CD4-positive, alpha-beta T cell (primary cell): Measurements from ENCODE around the gene SLC38A5. TPM values are rescaled to one million over a fixed set of nuclear protein-coding genes. Genes with fewer than 3 reads are reported as not detected.

Experiments used
- ATAC-seq: fragments of 200-7000 bp; cut with Tn5 transposase; one replicate; pipeline ENCODE4 v1.10.0; 2022; ENCODE audit warnings: mild to moderate bottlenecking; ENCODE audit not compliant: poor library complexity
- CTCF ChIA-PET: fragments of 350-600 bp; sonication (Branson Sonifier 250); formaldehyde crosslinking; loops from one replicate; lab custom pipeline; 2021; ENCODE audit warnings: antibody characterized with exemption, inconsistent platforms; lab: Charles Lee
- POLR2A ChIA-PET: fragments of 350-600 bp; sonication (Branson Sonifier 250); formaldehyde crosslinking; loops from one replicate; lab custom pipeline; 2021; ENCODE audit warnings: antibody characterized with exemption, inconsistent platforms; lab: Charles Lee
- DNase-seq, 14 experiments: peaks; one replicate each; pipeline ENCODE4 v3.0.0-alpha.2; 2013 to 2020; ENCODE audit warnings: mixed read lengths in 2 of 14
- H3K27ac ChIP-seq, 2 donors: one replicate each; pipeline versions ENCODE4 v1.5.1 to v1.7.0; 2013; ENCODE audit warnings: low read length in 2 of 2, low read depth in 1 of 2, mild to moderate bottlenecking in 1 of 2
- H3K27me3 ChIP-seq, 2 experiments: 1 replicate in 1 of 2; 2 replicates in 1 of 2; pipeline versions ENCODE4 v1.6.1 to v1.7.0; 2013; ENCODE audit warnings: low read length in 2 of 2, control low read depth in 1 of 2, mild to moderate bottlenecking in 1 of 2, moderate library complexity in 1 of 2; ENCODE audit not compliant: insufficient read depth in 2 of 2, control insufficient read depth in 1 of 2
- H3K36me3 ChIP-seq: one replicate; pipeline ENCODE4 v1.6.1; 2013; ENCODE audit warnings: low read length, control low read depth; ENCODE audit not compliant: insufficient read depth
- H3K4me1 ChIP-seq: one replicate; pipeline ENCODE4 v1.6.1; 2013; ENCODE audit warnings: low read length, control low read depth; ENCODE audit not compliant: insufficient read depth
- H3K4me3 ChIP-seq: one replicate; pipeline ENCODE4 v1.5.1; 2013; ENCODE audit warnings: mild to moderate bottlenecking, low read length, moderate library complexity
- H3K9me3 ChIP-seq, 2 experiments: 1 replicate in 1 of 2; 2 replicates in 1 of 2; pipeline versions ENCODE4 v1.6.1 to v1.7.0; 2013; ENCODE audit warnings: low read length in 2 of 2, mild to moderate bottlenecking in 2 of 2, control low read depth in 1 of 2, moderate library complexity in 1 of 2; ENCODE audit not compliant: control insufficient read depth in 1 of 2, insufficient read depth in 1 of 2
- H3K27ac Mint-ChIP-seq: one replicate; pipeline ENCODE4 v1.8.0; 2020; ENCODE audit warnings: mixed read lengths
- H3K27me3 Mint-ChIP-seq: one replicate; pipeline ENCODE4 v1.8.0; 2021; ENCODE audit warnings: mixed read lengths
- H3K36me3 Mint-ChIP-seq: one replicate; pipeline ENCODE4 v1.8.0; 2021; ENCODE audit warnings: low read depth, mixed read lengths
- H3K4me1 Mint-ChIP-seq: one replicate; pipeline ENCODE4 v1.8.0; 2021; ENCODE audit warnings: low read depth, mixed read lengths
- H3K4me3 Mint-ChIP-seq: one replicate; pipeline ENCODE4 v1.8.0; 2020; ENCODE audit warnings: mild to moderate bottlenecking, mixed read lengths
- H3K9me3 Mint-ChIP-seq: one replicate; pipeline ENCODE4 v1.8.0; 2020; ENCODE audit warnings: mixed read lengths
- intact Hi-C, 2 experiments: fragments of 100-400 bp; cut with DNase I in 1 of 2; cut with micrococcal nuclease in 1 of 2; formaldehyde crosslinking; loops; one replicate each; pipeline versions ENCODE4 v1.15.1 to v1.9.0; 2023 to 2025; cut with DNase I, micrococcal nuclease
- total RNA-seq, 174 experiments: library from RNA in 2 of 174; stranded (reverse) in 2 of 174; gene quantifications; one replicate each; pipeline ENCODE4 v1.2.3 and lab custom pipeline; 2021 to 2026
- TF ChIP-seq, protein P1 (sequence below): fragments of 200-600 bp; IDR thresholded peaks from one replicate; pipeline ENCODE4 v1.8.0; 2022; ENCODE audit warnings: antibody characterized with exemption, mild to moderate bottlenecking

The SLC38A5 gene
- total RNA-seq, 2 experiments from 2014 or later = 7.0 to 8.3 TPM

GRCh38 chrX:48516285-48516684, 46.2 kb upstream of the SLC38A5 start:
- Mint-ChIP-seq H3K4me1 (peaks cover 26% of the 10 kb centered on the region), H3K4me3 (no peak overlapping the region), H3K9me3 (no peaks in the 10 kb centered on the region), H3K27me3 (no peaks in the 10 kb centered on the region), H3K27ac (no peak overlapping the region), H3K36me3 (peaks cover 27% of the 10 kb centered on the region)
- TF ChIP-seq, protein P1, sequence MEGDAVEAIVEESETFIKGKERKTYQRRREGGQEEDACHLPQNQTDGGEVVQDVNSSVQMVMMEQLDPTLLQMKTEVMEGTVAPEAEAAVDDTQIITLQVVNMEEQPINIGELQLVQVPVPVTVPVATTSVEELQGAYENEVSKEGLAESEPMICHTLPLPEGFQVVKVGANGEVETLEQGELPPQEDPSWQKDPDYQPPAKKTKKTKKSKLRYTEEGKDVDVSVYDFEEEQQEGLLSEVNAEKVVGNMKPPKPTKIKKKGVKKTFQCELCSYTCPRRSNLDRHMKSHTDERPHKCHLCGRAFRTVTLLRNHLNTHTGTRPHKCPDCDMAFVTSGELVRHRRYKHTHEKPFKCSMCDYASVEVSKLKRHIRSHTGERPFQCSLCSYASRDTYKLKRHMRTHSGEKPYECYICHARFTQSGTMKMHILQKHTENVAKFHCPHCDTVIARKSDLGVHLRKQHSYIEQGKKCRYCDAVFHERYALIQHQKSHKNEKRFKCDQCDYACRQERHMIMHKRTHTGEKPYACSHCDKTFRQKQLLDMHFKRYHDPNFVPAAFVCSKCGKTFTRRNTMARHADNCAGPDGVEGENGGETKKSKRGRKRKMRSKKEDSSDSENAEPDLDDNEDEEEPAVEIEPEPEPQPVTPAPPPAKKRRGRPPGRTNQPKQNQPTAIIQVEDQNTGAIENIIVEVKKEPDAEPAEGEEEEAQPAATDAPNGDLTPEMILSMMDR = no peak
- Histone ChIP-seq H3K27me3 (no peaks in the 10 kb centered on the region), H3K36me3 (peaks cover 6% of the 10 kb centered on the region), H3K9me3 (no peaks in the 10 kb centered on the region), H3K27ac (no peak overlapping the region), H3K4me1 (peaks cover 25% of the 10 kb centered on the region), H3K4me3 (no peak overlapping the region)
- CTCF ChIA-PET = no interaction called here
- POLR2A ChIA-PET = no interaction called here
- ATAC-seq = no peak
- no peak for DNase-seq
- intact Hi-C loops = no loop called here

GRCh38 chrX:48515842-48516241, 45.8 kb upstream of the SLC38A5 start:
- ATAC-seq (no peak), DNase-seq (no peak)
- Mint-ChIP-seq H3K4me3 (no peak overlapping the region), H3K27ac (no peak overlapping the region), H3K9me3 (no peaks in the 10 kb centered on the region), H3K4me1 (peaks cover 23% of the 10 kb centered on the region), H3K36me3 (peaks cover 25% of the 10 kb centered on the region), H3K27me3 (no peaks in the 10 kb centered on the region)
- POLR2A ChIA-PET = no interaction called here
- Histone ChIP-seq H3K4me3 (no peak overlapping the region), H3K36me3 (peaks cover 6% of the 10 kb centered on the region), H3K4me1 (peaks cover 22% of the 10 kb centered on the region), H3K9me3 (no peaks in the 10 kb centered on the region), H3K27me3 (no peaks in the 10 kb centered on the region), H3K27ac (no peak overlapping the region)
- TF ChIP-seq, protein P1 = no peak
- intact Hi-C loops = no loop called here
- CTCF ChIA-PET = no interaction called here

DNA sequence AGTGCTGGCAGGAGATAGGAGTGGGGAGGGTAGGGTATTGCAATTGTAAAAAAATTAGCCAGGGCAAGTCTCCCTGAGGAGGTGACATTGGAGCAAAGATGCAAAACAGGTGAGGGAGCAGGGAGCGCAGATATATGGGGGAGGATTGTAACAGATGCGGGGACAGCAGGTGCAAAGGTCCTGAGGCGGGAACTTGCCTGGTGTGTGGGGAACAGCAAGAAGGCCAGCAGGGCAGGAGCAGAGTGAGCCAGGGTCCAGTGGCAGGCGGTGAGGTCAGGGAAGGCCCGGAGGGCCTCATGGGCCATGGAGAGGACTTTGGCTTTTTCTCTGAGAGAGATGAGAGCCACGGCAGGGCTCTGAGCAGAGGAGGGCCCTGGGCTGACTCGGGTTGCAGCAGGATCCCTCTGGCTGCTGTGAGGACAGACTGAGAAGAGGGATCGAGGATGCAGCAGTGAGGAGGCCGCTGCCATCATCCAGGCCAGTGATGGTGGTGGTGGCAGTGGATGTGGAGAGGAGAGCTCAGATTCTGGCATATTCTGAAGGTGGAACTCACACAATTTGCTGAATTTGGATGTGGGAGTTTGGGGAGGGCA, 44.9 kb upstream of the SLC38A5 start:
- Histone ChIP-seq H3K9me3 (no peaks in the 10 kb centered on the region), H3K4me3 (no peak overlapping the region), H3K27ac (no peak overlapping the region), H3K36me3 (peaks cover 6% of the 10 kb centered on the region), H3K4me1 (peaks cover 16% of the 10 kb centered on the region), H3K27me3 (no peaks in the 10 kb centered on the region)
- no peaks in the 10 kb centered on the region for H3K9me3 Mint-ChIP-seq
- ChIA-PET POLR2A (no interaction called here), CTCF (no interaction called here)
- peaks cover 22% of the 10 kb centered on the region for H3K4me1 Mint-ChIP-seq
- TF ChIP-seq, protein P1 = no peak
- H3K27ac Mint-ChIP-seq = no peak overlapping the region
- ATAC-seq (no peak), DNase-seq (no peak)
- no peaks in the 10 kb centered on the region for H3K27me3 Mint-ChIP-seq
- intact Hi-C loops = no loop called here
- peaks cover 25% of the 10 kb centered on the region for H3K36me3 Mint-ChIP-seq
- no peak overlapping the region for H3K4me3 Mint-ChIP-seq
